Measurements from ENCODE around the gene GDAP1L1. TPM values are rescaled to one million over a fixed set of nuclear protein-coding genes. Genes with fewer than 3 reads are reported as not detected.
A peak's percentile ranks its signal among the peaks of the same experiment; 100 is the strongest.

GDAP1L1 gene
- total and polyA plus RNA-seq, 8 donors, result 0.25 to 1.5 (median 0.61) TPM; not detected in 3

DNA sequence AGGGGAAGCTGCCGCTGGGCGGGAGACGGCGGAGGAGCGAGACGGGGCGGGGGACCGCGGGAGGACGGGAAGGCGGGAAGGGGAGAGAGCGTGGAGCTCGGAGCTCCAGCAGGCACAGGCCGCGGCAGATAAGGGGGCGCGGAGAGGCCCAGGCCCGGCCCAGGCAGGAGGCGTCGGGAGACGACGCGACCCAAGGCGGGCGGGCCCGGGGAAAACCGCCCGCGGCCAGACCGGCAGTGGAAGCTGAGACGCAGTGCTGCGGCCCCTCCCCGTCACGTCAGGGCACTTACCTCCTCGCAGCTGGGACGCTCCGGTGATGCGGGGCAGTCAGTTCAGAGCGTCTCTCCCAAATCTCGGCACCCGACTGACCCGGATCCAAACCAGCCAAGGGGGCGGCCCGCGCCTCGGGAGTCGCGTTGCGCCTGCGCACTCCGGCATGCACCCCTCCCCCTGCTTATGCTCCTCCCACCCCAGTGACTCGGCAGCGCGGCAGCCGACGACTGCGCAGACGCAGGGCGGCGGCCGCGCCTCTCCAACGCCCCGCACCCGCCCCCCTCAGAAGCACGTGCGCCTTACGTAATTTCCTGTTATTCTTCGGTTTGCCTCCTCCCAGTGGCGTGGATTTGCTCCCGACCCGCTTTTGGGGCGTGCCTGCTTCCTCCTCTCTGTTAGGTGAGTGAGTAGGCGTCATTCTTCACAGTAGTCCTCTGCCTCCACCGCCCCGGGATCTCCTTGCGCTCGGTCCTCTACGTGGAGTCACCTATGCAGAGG lies 36.5 kb upstream of the GDAP1L1 start, which contains the start of gene OSER1:
Gene OSER1 (minus strand): TSS at position 366 of the 771 bp plus-strand sequence. CDS start 3,814 bp downstream, outside the sequence.
- WGBS, 5 donors, result 0 to 1% (median 1%) methylated on average over 52 to 79 of the region's 79 CpGs
- intact Hi-C loops (cut with DNase I; ENCODE audit: low total_unique reads), result loop anchor here (10.0 kb wide), 1 partner anchor 404 kb away; no protein-coding TSS in a partner anchor
- peaks cover 27 to 70% (median 54%) of the 10 kb centered on the region in 4 donors for H3K4me1 ChIP-seq
- H3K9me3 ChIP-seq, result no peaks in the 10 kb centered on the region
- H3K4me3 ChIP-seq, result peak within 1 kb of the TSS; percentile 85 to 99 (median 92)
- peak within 1 kb of the TSS; percentile 96 to 99 (median 97) for H3K27ac ChIP-seq
- TF ChIP-seq EP300 (IDR thresholded peaks at IDR 0.05) (peak; percentile 37), POLR2AphosphoS5 (IDR thresholded peaks at IDR 0.05) (peak; percentile 87 to 98 (median 98)), POLR2A (IDR thresholded peaks at IDR 0.05) (peak in 2 of 4 donors; percentile 89 to 93)
- TF ChIP-seq, protein P1, sequence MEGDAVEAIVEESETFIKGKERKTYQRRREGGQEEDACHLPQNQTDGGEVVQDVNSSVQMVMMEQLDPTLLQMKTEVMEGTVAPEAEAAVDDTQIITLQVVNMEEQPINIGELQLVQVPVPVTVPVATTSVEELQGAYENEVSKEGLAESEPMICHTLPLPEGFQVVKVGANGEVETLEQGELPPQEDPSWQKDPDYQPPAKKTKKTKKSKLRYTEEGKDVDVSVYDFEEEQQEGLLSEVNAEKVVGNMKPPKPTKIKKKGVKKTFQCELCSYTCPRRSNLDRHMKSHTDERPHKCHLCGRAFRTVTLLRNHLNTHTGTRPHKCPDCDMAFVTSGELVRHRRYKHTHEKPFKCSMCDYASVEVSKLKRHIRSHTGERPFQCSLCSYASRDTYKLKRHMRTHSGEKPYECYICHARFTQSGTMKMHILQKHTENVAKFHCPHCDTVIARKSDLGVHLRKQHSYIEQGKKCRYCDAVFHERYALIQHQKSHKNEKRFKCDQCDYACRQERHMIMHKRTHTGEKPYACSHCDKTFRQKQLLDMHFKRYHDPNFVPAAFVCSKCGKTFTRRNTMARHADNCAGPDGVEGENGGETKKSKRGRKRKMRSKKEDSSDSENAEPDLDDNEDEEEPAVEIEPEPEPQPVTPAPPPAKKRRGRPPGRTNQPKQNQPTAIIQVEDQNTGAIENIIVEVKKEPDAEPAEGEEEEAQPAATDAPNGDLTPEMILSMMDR (IDR thresholded peaks at IDR 0.05), result no peak
- H3K36me3 ChIP-seq, result peaks cover 0 to 12% (median 10%) of the 10 kb centered on the region in 4 donors
- H3K27me3 ChIP-seq, result no peaks in the 10 kb centered on the region
- peak; percentile 98 to 99 for DNase-seq

DNA sequence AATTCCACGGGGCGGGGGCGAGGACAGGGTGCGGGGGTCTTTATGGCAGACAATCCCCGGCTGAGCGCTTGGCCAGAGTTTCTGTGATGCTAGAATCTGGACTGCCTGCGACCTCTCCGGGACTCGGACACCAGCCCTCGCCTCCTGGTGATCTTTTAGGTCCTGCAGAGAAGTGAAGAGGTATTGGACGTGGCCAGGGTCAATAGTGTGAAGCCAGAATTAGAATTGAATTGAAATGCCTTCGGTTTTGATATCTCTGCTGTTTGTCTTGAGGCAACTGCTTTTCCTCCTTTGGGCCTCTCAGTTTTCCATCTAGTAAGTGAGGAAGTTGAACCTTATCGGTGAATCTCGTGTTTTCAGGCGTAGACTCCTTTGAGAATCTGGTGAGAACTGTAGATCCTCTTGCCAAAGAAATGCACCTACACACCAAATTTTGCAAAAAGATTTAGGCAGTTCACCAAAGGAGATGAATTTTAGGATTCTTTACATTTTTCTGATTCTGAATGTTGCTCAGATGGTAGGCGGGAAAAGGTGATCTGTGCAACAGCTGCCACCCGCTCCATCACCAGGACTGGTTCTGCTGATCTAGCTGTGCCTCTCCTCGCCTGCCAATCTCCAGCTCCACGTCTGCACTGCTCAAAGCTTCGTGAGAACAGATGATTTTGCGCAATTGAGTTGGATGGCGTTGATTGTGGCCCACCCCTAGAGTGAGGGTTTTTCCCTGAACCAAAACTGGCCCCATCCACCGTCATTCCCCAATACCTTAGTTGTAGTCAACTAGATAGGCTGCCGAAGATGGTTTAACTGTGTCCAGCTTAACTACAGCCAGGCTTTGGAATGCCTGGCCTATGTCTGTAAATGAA lies 35.7 kb upstream of the GDAP1L1 start:
- TF ChIP-seq EP300 (IDR thresholded peaks at IDR 0.05), result no peak
- TF ChIP-seq POLR2AphosphoS5 (IDR thresholded peaks at IDR 0.05), result no peak
- TF ChIP-seq, protein P1 (IDR thresholded peaks at IDR 0.05), result no peak
- TF ChIP-seq POLR2A (IDR thresholded peaks at IDR 0.05), result no peak
- intact Hi-C loops (cut with DNase I; ENCODE audit: low total_unique reads), result loop anchor here (10.0 kb wide), 1 partner anchor 403 kb away; no protein-coding TSS in a partner anchor
- Histone ChIP-seq H3K4me1 (peaks cover 27 to 65% (median 50%) of the 10 kb centered on the region in 4 donors), H3K9me3 (no peaks in the 10 kb centered on the region), H3K4me3 (peak overlapping the region; percentile 85 to 99 (median 92)), H3K27ac (peak overlapping the region; percentile 96 to 99 (median 97)), H3K27me3 (no peaks in the 10 kb centered on the region), H3K36me3 (peaks cover 0 to 9% (median 2%) of the 10 kb centered on the region in 4 donors)
- 8 to 11% (median 10%) methylated on average over 24 of the region's 24 CpGs for WGBS, 5 donors
- DNase-seq, result peak in 1 of 2 donors; percentile 59

DNA sequence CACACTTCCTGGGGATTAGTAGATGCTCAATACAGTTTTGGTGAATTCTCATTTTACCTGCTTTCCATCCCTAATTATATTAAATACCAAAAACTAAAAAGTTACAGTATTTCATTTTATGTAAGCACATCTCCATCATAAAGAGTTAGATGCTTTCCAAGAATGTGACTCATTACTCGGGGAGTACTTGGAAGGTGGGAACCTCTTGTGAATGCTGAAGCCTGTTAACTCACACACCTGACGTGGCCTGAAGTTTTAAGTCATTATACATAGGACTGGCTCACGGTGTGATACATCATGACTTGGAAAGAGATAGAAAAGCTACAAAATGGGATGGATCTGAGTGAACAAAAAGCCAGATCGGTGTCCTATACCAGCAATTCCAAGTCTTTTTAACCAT lies 34.3 kb upstream of the GDAP1L1 start:
- H3K4me1 ChIP-seq, result peaks cover 26 to 60% (median 42%) of the 10 kb centered on the region in 4 donors
- intact Hi-C loops (cut with DNase I; ENCODE audit: low total_unique reads), result loop anchor here (10.0 kb wide), 1 partner anchor 402 kb away; no protein-coding TSS in a partner anchor
- WGBS, 5 donors, result 75 to 91% (median 87%) methylated on average over 4 of the region's 4 CpGs

DNA sequence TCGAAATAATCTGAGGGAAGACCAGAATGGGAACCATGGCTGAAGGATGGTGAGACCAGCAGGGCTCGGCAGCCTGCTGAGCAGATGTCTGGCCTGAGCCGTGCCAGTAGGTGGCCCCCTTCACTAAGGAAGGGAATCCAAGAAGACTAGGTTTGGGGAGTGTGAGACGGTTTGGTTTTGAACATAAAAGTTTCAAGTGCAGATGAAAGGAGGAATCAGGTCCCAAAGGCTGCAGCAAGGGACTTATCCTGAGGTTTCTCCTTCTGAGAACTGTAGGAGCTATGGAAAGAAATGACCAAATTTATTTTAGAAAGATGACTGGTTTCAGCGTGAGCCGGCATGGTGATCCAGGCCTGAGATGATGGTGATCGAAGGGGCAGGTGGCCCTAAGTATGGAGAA lies 32.0 kb upstream of the GDAP1L1 start:
- no peaks in the 10 kb centered on the region for H3K27me3 ChIP-seq
- no peak overlapping the region for H3K27ac ChIP-seq
- H3K4me1 ChIP-seq, result peaks cover 9 to 53% (median 28%) of the 10 kb centered on the region in 4 donors
- peak; percentile 73 to 90 for DNase-seq
- TF ChIP-seq POLR2AphosphoS5 (IDR thresholded peaks at IDR 0.05) (peak in 2 of 3 donors; percentile 11 to 23), EP300 (IDR thresholded peaks at IDR 0.05) (no peak), POLR2A (IDR thresholded peaks at IDR 0.05) (no peak)
- TF ChIP-seq, protein P1 (IDR thresholded peaks at IDR 0.05), result peak in 5 of 7 experiments; percentile 60 to 69 (median 66)
- intact Hi-C loops (cut with DNase I; ENCODE audit: low total_unique reads), result loop anchor here (5.0 to 10.0 kb wide), 3 partner anchors 92 to 400 kb away; no protein-coding TSS in a partner anchor
- no peaks in the 10 kb centered on the region for H3K9me3 ChIP-seq
- 47 to 54% (median 49%) methylated on average over 7 of the region's 7 CpGs for WGBS, 5 donors
- no peak overlapping the region for H3K4me3 ChIP-seq
- H3K36me3 ChIP-seq, result peaks cover 0 to 8% (median 2%) of the 10 kb centered on the region in 4 donors

More for the DNA sequence above, 34.3 kb upstream of the GDAP1L1 start:
- Histone ChIP-seq H3K36me3 (peaks cover 0 to 8% (median 0%) of the 10 kb centered on the region in 4 donors), H3K4me3 (no peak overlapping the region), H3K27me3 (no peaks in the 10 kb centered on the region), H3K27ac (peak overlapping the region in 1 of 5 donors; percentile 99), H3K9me3 (no peaks in the 10 kb centered on the region)
- no peak for DNase-seq
- no peak for TF ChIP-seq POLR2A (IDR thresholded peaks at IDR 0.05)

All from stomach (tissue), 9 donors.